DOHH2 (cell line): Measurements from ENCODE around the gene PAGR1.

Experiments used
- H3F3A ChIP-seq: fragments of 200-600 bp; sonication (generic), shearing (Covaris generic); 2 replicates; pipeline ENCODE4 v1.6.0; 2016; ENCODE audit warnings: antibody characterized with exemption, mild to moderate bottlenecking; ENCODE audit not compliant: control insufficient read depth, insufficient read depth
- H3K27ac ChIP-seq: fragments of 200-600 bp; sonication (generic); 2 replicates; pipeline ENCODE4 v1.5.1; 2014; ENCODE audit warnings: low read depth, mild to moderate bottlenecking, low read length, moderate library complexity
- H3K27me3 ChIP-seq: fragments of 200-600 bp; sonication (generic); 2 replicates; pipeline ENCODE4 v1.6.1; 2014; ENCODE audit warnings: mild to moderate bottlenecking, low read length, mixed read lengths; ENCODE audit not compliant: control insufficient read depth
- H3K36me3 ChIP-seq: fragments of 200-600 bp; sonication (generic); 2 replicates; pipeline ENCODE4 v1.6.1; 2014; ENCODE audit warnings: mild to moderate bottlenecking, low read length, moderate library complexity, mixed read lengths; ENCODE audit not compliant: control insufficient read depth
- H3K4me1 ChIP-seq: fragments of 200-600 bp; sonication (generic); 2 replicates; pipeline ENCODE4 v1.6.1; 2014; ENCODE audit warnings: mild to moderate bottlenecking, low read length, mixed read lengths; ENCODE audit not compliant: control insufficient read depth
- H3K4me2 ChIP-seq: fragments of 200-600 bp; sonication (generic); 2 replicates; pipeline ENCODE4 v1.6.0; 2014; ENCODE audit warnings: mild to moderate bottlenecking, low read length, moderate library complexity
- H3K4me3 ChIP-seq: fragments of 200-600 bp; sonication (generic); 2 replicates; pipeline ENCODE4 v1.5.1; 2014; ENCODE audit warnings: mild to moderate bottlenecking, low read length, mixed read lengths
- H3K79me2 ChIP-seq: fragments of 200-600 bp; sonication (generic); 2 replicates; pipeline ENCODE4 v1.6.1; 2014; ENCODE audit warnings: mild to moderate bottlenecking, low read length, mixed read lengths; ENCODE audit not compliant: control insufficient read depth
- H3K9me2 ChIP-seq: fragments of 200-600 bp; sonication (generic); replicated peaks from 2 replicates; pipeline ENCODE4 v1.6.1; 2014; ENCODE audit warnings: mild to moderate bottlenecking, low read length, mixed read lengths; ENCODE audit not compliant: control insufficient read depth
- H3K9me3 ChIP-seq: fragments of 200-600 bp; sonication (generic); 2 replicates; pipeline ENCODE4 v1.6.1; 2014; ENCODE audit warnings: antibody characterized with exemption, low read length, mixed read lengths; ENCODE audit not compliant: control insufficient read depth, insufficient read depth
- H4K20me1 ChIP-seq: fragments of 200-600 bp; sonication (generic); 2 replicates; pipeline ENCODE4 v1.6.0; 2014; ENCODE audit warnings: low read depth, mild to moderate bottlenecking, antibody characterized with exemption, low read length, moderate library complexity; ENCODE audit not compliant: control insufficient read depth, insufficient read depth
- EZH2phosphoT487 ChIP-seq: fragments of 200-600 bp; sonication (generic); IDR thresholded peaks from 2 replicates; pipeline ENCODE4 v1.6.1; 2017; ENCODE audit warnings: borderline replicate concordance, mild to moderate bottlenecking, antibody characterized with exemption, low read length, moderate library complexity, mixed read lengths
- TF ChIP-seq, protein P1 (sequence below): fragments of 200-600 bp; sonication (generic); IDR thresholded peaks from one replicate; pipeline ENCODE4 v1.5.1; 2014; ENCODE audit warnings: antibody characterized with exemption, mild to moderate bottlenecking, low read depth, low read length; ENCODE audit not compliant: poor library complexity, severe bottlenecking

The PAGR1 gene

DNA sequence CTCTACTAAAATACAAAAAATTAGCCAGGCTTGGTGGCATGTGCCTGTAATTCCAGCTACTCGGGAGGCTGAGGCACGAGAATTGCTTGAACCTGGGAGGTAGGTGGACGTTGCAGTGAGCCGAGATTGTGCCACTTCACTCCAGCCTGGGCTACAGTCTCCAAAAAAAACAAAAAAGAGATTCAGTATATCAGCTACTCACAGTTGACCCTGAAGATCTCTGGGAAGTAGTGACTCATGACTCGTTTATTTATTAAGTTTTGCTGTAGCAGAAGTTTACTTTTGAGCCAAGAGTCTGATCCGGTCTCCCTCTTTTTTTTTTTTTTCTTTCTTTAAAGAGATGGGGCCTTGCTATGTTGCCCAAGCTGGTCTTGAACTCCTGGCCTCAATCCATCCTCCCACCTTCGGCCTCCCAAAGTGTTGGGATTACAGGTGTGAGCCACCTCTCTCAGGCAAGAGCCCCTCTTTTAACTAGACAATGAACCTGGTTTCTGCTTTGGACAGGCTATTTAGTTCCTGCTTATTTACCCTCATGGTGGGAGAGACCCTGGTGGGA is 8.7 kb downstream of the PAGR1 start:
- H4K20me1 ChIP-seq = peaks cover 14% of the 10 kb centered on the region; the same call in 1 of the 2 replicates
- H3K4me2 ChIP-seq = no peak overlapping the region
- no peaks in the 10 kb centered on the region for H3K9me2 ChIP-seq
- H3K4me3 ChIP-seq = no peak overlapping the region
- H3K4me1 ChIP-seq = peaks cover 27% of the 10 kb centered on the region
- peaks cover 15% of the 10 kb centered on the region; the same call in 1 of the 2 replicates for H3K79me2 ChIP-seq
- TF ChIP-seq, protein P1, sequence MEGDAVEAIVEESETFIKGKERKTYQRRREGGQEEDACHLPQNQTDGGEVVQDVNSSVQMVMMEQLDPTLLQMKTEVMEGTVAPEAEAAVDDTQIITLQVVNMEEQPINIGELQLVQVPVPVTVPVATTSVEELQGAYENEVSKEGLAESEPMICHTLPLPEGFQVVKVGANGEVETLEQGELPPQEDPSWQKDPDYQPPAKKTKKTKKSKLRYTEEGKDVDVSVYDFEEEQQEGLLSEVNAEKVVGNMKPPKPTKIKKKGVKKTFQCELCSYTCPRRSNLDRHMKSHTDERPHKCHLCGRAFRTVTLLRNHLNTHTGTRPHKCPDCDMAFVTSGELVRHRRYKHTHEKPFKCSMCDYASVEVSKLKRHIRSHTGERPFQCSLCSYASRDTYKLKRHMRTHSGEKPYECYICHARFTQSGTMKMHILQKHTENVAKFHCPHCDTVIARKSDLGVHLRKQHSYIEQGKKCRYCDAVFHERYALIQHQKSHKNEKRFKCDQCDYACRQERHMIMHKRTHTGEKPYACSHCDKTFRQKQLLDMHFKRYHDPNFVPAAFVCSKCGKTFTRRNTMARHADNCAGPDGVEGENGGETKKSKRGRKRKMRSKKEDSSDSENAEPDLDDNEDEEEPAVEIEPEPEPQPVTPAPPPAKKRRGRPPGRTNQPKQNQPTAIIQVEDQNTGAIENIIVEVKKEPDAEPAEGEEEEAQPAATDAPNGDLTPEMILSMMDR = no peak
- TF ChIP-seq EZH2phosphoT487 = no peak
- no peaks in the 10 kb centered on the region for H3K9me3 ChIP-seq
- H3K36me3 ChIP-seq = peaks cover 22% of the 10 kb centered on the region
- H3K27ac ChIP-seq = no peak overlapping the region
- H3F3A ChIP-seq = no peaks in the 10 kb centered on the region
- H3K27me3 ChIP-seq = peaks cover 10% of the 10 kb centered on the region; the same call in 1 of the 2 replicates

GRCh38 chr16:29825145-29826044 is 9.4 kb downstream of the PAGR1 start:
- Histone ChIP-seq H3K4me2 (no peak overlapping the region), H3K9me3 (no peaks in the 10 kb centered on the region), H3K27ac (no peak overlapping the region), H3K4me3 (no peak overlapping the region), H3K9me2 (no peaks in the 10 kb centered on the region), H3K27me3 (peaks cover 13% of the 10 kb centered on the region; the same call in 1 of the 2 replicates), H3F3A (no peaks in the 10 kb centered on the region), H4K20me1 (peaks cover 7% of the 10 kb centered on the region; the same call in 1 of the 2 replicates), H3K36me3 (peaks cover 14% of the 10 kb centered on the region), H3K4me1 (peaks cover 20% of the 10 kb centered on the region), H3K79me2 (peaks cover 8% of the 10 kb centered on the region; the same call in 1 of the 2 replicates)
- TF ChIP-seq EZH2phosphoT487 = no peak
- TF ChIP-seq, protein P1 = no peak

- Histone ChIP-seq H3K9me2 (no peaks in the 10 kb centered on the region), H3K27me3 (peaks cover 13% of the 10 kb centered on the region; the same call in 1 of the 2 replicates), H3K27ac (no peak overlapping the region), H3K4me3 (no peak overlapping the region), H3K4me2 (no peak overlapping the region), H3K79me2 (0 out of 2 replicates have a peak, but pooled peaks cover under 1% of the 10 kb centered on the region), H3F3A (no peaks in the 10 kb centered on the region), H4K20me1 (peaks cover 4% of the 10 kb centered on the region; the same call in 1 of the 2 replicates), H3K36me3 (peaks cover 5% of the 10 kb centered on the region; the same call in 1 of the 2 replicates), H3K9me3 (no peaks in the 10 kb centered on the region), H3K4me1 (peaks cover 10% of the 10 kb centered on the region)
- TF ChIP-seq, protein P1 = no peak
- no peak for TF ChIP-seq EZH2phosphoT487
Observed at GRCh38 chr16:29826342-29826695, 10.4 kb downstream of the PAGR1 start.
